GM21423 (cell line): Measurements from ENCODE around the gene CENPP.
"Not testable (repeated sequence)": the region's sequence is repeated elsewhere in the genome, so short reads cannot be mapped to it uniquely, and the experiment has no call there.

Source experiments
- ATAC-seq: cut with Tn5 transposase; IDR thresholded peaks from one replicate; pipeline ENCODE4 v1.9.1; 2021; ENCODE audit warnings: mild to moderate bottlenecking, moderate library complexity; ENCODE audit not compliant: unreplicated experiment

CENPP gene

GRCh38 chr9:92611621-92612285 is 286.0 kb downstream of the CENPP start:
- ATAC-seq: no peak

DNA sequence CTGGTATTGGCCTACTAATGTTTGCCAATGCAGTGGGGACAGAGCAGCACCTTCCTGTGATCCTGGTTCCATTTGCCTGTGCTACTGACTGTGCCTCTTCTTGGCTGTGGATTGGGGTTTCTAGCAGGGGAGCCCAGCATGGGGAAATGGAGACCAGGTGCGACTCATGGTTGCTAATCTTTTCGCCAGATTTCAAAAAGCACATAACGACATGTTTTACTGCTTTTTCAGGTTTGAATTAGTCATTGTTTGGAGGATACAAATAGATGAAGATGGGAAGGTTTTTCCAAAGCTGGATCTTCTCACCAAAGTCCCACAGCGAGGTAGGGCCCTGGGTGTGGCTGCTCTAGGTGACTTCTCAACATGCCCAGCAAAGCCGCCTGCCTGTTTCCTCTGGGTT is 286.5 kb downstream of the CENPP start:
- no peak for ATAC-seq

- ATAC-seq: no peak
These were observed 287.1 kb downstream of the CENPP start for GRCh38 chr9:92612816-92613215.

DNA sequence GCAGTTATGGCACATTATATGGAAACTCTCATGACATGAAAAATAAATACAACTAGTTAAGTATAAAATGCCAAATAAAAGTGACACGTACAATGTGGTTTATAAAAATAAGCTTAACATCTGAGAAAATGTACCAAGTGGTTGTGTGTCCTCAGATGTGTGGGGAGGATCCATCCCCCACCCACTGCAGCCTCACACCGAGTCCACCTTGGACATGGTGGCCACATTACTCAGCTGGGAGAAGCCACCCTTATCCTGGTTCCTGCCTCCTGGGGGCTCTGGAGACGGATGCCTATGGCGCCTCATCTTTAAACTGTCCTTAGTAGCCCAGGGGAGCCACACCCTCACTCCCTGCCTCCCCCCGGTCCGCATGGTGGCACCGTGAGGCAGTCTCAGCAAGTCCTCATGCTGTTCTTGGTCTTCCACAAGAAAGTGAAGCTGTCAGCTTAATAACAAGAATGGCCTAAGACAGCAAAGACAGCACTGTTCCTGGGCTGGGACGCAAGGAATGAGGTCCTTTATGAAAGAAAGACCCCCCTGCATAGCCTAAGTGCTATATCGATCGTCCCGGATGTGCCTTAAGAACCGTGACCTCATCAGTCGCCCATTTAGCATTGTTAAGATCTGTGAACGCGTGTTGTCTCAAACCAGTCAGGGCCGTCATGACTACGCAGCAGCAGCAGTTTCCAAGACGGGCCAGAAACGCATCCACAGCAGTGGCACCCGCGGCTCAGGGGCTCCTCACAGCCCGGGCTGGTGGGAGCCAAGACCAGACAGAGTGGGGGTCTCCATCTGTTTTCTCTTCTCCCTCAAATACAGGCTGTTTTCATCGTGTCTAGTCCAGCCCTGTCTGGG is 287.7 kb downstream of the CENPP start:
- no peak for ATAC-seq

- no peak for ATAC-seq
These were observed 288.4 kb downstream of the CENPP start for GRCh38 chr9:92614123-92614510.

DNA sequence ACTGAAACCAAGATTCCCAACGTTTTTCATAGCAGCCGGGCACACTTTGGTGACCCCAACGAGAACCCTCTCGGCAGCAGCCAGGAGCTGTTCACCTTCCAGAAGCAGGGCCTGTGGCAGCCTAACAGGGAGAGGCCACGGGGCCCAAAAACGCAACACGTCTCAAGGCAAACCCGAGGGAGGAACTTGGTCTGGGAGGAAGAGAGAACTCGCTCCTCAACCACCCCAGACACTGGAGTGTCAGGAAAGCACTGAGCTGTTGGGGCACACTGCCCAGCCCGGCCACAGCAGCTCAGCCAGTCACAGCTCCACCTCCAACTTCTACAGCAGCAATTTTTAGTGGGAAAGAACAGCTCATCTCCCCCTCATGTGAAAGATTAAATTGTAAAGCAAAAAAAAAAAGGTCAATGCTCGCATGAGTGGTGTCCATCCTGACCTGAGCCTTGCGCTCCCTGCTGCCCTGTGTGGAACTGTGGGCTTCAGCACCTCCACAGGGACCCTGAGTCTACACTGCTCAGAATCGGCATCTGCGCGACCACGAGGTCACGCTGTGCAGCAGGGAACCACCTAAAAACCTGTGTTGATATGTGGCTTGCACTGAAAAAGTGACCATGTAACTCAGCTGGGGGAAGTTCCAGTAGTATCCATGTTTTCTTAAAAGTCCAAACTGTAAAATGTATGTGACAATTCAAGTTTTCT is 289.2 kb downstream of the CENPP start:
- no peak for ATAC-seq

- ATAC-seq: no peak
These were observed 290.0 kb downstream of the CENPP start for GRCh38 chr9:92615790-92616189.

GRCh38 chr9:92616199-92616641 is 290.5 kb downstream of the CENPP start:
- ATAC-seq: no peak

- no peak for ATAC-seq
These were observed 290.9 kb downstream of the CENPP start for GRCh38 chr9:92616655-92617111.

GRCh38 chr9:92617195-92617813 is 291.6 kb downstream of the CENPP start:
- no peak for ATAC-seq

DNA sequence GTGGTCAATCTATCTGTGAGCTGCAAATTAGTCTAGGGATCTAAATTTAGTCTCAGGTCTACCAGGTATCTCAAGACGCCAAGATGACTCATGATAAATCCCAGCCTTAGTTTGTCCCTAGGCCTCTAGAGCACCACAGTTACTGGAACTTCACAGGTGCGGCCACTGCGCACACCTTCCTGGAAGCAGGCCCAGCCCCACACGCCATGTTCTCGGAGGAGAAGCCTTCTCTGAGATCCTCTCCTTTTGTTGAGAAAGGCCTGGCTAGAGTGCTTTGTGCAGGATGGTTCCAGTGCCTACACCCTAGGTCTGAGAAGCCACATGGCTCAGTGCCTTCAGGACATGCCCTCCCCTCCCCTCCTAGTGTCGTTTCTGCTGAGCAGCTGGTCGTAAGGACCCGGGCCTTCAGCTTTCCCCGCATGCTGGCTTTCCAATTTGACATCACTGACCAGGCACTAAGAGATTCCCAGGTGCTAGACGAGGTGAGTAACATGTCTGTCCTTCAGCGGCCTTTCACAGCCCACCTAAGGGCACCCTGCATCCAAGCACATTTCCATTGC is 292.3 kb downstream of the CENPP start:
- ATAC-seq: no peak

DNA sequence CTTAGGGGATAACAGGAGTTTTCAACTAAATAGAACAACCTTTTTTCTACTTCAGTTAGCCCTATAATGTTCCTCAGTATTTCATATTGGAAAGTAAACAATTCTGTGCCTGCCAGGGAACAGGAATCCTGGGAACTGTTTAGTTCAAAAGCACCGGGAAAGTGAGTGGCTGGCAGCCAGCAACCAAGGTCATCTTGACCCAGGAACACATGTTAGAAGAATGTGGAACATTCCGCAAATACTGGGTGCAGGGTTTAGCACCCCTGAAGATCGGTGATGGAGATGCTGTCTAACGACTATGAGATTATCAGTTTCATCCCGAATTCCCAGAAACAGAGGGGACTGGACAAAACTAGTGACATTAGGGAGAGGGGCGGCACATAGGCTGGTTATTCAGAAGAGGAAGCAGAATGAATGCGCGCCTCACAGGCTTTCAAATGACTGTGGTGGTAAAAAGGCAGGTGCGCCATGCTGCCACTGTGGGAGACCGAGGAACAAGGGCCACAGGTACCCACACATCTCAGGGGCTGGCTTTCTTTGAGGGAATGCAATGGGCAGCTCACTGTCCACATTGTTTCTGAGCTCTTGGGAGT is 293.0 kb downstream of the CENPP start:
- ATAC-seq: no peak

- no peak for ATAC-seq
These were observed 294.0 kb downstream of the CENPP start for GRCh38 chr9:92619601-92620300.

DNA sequence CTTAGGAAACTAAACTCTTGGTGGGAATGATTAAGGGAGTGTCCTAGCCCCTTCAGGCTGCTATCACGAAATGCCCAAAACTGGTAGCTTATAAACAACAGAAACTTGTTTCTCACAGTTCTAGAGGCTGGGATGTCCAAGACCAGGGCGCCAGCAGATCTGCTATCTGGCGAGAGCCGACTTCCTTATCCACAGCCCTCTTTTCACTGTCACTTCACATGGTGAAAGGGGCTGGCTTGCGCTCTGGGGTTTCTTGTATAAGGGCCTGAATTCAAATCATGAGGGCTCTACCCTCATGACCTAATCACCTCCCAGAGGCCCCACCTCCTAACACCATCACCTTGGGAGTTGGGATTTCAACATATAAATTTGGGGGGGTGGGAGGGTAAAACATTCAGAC is 295.1 kb downstream of the CENPP start:
- no peak for ATAC-seq

DNA sequence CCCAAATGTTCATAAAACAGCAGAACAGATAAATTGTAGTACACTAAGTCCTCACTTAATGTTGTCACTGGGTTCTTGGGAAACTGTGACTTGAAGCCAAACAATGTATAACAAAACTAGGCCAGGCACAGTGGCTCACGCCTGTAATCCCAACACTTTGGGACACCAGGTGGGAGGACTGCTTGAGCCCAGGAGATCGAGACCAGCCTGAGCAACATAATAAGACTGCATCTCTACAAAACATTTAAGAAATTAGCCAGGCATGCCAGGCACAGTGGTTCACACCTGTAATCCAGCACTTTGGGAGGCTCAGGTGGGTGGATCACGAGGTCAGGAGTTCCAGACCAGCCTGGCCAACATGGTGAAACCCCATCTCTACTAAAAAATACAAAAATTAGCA is 298.2 kb downstream of the CENPP start:
- ATAC-seq: not testable (repeated sequence)

- ATAC-seq: no peak
These were observed 300.7 kb downstream of the CENPP start for GRCh38 chr9:92626484-92626883.

DNA sequence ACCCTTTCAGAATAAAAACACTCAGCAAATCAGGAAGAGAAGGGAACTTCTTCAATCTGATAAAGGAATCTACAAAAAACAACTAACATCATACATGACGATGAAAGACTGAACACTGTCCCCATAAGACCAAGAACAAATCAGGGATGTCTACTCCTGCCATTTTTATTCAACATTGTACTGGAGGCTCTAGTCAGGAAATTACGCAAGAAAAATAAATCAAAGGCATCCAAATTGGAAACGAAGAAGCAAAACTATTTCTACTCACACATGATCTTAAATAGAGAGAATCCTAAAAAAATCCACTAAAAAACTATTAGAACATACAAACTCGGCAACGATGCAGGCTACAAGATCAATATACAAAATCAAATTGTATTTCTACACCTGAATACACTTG is 301.9 kb downstream of the CENPP start:
- ATAC-seq: no peak

- ATAC-seq: no peak
These were observed 305.9 kb downstream of the CENPP start for GRCh38 chr9:92631452-92632343.

DNA sequence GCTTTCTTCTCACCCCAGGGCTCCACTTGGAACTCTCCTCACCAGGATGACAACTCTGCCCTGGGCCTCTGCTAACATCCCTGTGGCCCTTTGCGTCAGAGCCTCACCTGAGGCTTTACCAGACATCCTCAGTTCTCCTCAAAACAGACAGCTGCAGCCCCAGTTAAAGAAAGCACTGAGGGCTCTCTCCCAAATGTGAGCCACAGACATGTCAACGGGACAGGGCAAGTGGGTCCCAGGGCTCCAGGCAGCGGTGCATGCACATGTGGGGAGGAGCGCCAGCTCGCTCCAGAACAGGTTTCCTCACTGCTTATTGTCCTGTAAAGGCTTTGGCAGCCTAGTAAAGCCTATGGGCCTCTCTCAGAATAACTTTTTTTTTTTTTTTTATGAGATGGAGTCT is 306.9 kb downstream of the CENPP start:
- ATAC-seq: no peak
